ENCODE measurements around the gene SMYD3. TPM values are rescaled to one million over a fixed set of nuclear protein-coding genes. Genes with fewer than 3 reads are reported as not detected.

Gene SMYD3
- polyA plus RNA-seq, 1 donor from 2014 or later: 48.6 TPM

- Histone ChIP-seq H3K9ac (ENCODE audit: low read length) (no peak overlapping the region), H3K36me3 (ENCODE audit: insufficient read depth, low read length) (no peaks in the 10 kb centered on the region)
These were observed 134.5 kb downstream of the SMYD3 start for GRCh38 chr1:246372559-246372958.

GRCh38 chr1:246367041-246367440 is 140.0 kb downstream of the SMYD3 start:
- Histone ChIP-seq H3K9me3 (ENCODE audit: low read length) (no peaks in the 10 kb centered on the region), H3K9me2 (ENCODE audit: insufficient read depth, low read length) (no peaks in the 10 kb centered on the region), H4K20me1 (ENCODE audit: insufficient read depth) (no peaks in the 10 kb centered on the region), H3K9ac (ENCODE audit: low read length) (no peak overlapping the region), H2AFZ (ENCODE audit: low read depth, low read length) (no peak overlapping the region), H3F3A (ENCODE audit: insufficient read depth, low read length, poor library complexity, severe bottlenecking) (no peaks in the 10 kb centered on the region), H3K4me3 (ENCODE audit: low read length) (no peak overlapping the region), H3K4me2 (ENCODE audit: low read length) (no peak overlapping the region), H3K79me2 (replicated peaks; ENCODE audit: insufficient read depth, low read length) (no peaks in the 10 kb centered on the region), H3K27me3 (ENCODE audit: insufficient read depth, low read depth, low read length) (no peaks in the 10 kb centered on the region), H3K36me3 (ENCODE audit: insufficient read depth, low read length) (no peaks in the 10 kb centered on the region), H3K27ac (ENCODE audit: low read length) (no peak overlapping the region)
- TF ChIP-seq TAF1 (IDR thresholded peaks at IDR 0.05; ENCODE audit: low read depth) (no peak), SMC3 (conservative IDR thresholded peaks at IDR 0.05; ENCODE audit: poor library complexity) (no peak), EP300 (conservative IDR thresholded peaks at IDR 0.05; ENCODE audit: poor library complexity, severe bottlenecking) (no peak)

More at GRCh38 chr1:246372559-246372958, 134.5 kb downstream of the SMYD3 start:
- no peaks in the 10 kb centered on the region for H3K9me3 ChIP-seq (ENCODE audit: low read length)
- H3K79me2 ChIP-seq (replicated peaks; ENCODE audit: insufficient read depth, low read length): no peaks in the 10 kb centered on the region
- H3K4me3 ChIP-seq (ENCODE audit: low read length): no peak overlapping the region
- no peaks in the 10 kb centered on the region for H3K27me3 ChIP-seq (ENCODE audit: insufficient read depth, low read depth, low read length)
- H3K9me2 ChIP-seq (ENCODE audit: insufficient read depth, low read length): no peaks in the 10 kb centered on the region
- H4K20me1 ChIP-seq (ENCODE audit: insufficient read depth): no peaks in the 10 kb centered on the region
- no peak for TF ChIP-seq REST (IDR thresholded peaks at IDR 0.05; ENCODE audit: borderline replicate concordance)
- TF ChIP-seq, protein P1, sequence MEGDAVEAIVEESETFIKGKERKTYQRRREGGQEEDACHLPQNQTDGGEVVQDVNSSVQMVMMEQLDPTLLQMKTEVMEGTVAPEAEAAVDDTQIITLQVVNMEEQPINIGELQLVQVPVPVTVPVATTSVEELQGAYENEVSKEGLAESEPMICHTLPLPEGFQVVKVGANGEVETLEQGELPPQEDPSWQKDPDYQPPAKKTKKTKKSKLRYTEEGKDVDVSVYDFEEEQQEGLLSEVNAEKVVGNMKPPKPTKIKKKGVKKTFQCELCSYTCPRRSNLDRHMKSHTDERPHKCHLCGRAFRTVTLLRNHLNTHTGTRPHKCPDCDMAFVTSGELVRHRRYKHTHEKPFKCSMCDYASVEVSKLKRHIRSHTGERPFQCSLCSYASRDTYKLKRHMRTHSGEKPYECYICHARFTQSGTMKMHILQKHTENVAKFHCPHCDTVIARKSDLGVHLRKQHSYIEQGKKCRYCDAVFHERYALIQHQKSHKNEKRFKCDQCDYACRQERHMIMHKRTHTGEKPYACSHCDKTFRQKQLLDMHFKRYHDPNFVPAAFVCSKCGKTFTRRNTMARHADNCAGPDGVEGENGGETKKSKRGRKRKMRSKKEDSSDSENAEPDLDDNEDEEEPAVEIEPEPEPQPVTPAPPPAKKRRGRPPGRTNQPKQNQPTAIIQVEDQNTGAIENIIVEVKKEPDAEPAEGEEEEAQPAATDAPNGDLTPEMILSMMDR (IDR thresholded peaks at IDR 0.05; ENCODE audit: poor library complexity, severe bottlenecking): no peak
- TF ChIP-seq SMC3 (conservative IDR thresholded peaks at IDR 0.05; ENCODE audit: poor library complexity): no peak
- TF ChIP-seq TAF1 (IDR thresholded peaks at IDR 0.05; ENCODE audit: low read depth): no peak
- TF ChIP-seq MXI1 (conservative IDR thresholded peaks at IDR 0.05; ENCODE audit: poor library complexity, severe bottlenecking): no peak
- no peak for TF ChIP-seq EP300 (conservative IDR thresholded peaks at IDR 0.05; ENCODE audit: poor library complexity, severe bottlenecking)
- TF ChIP-seq RAD21 (conservative IDR thresholded peaks at IDR 0.05): no peak
- no peak for TF ChIP-seq POLR2AphosphoS5 (IDR thresholded peaks at IDR 0.05)
- no peak for TF ChIP-seq EZH2 (IDR thresholded peaks at IDR 0.05; ENCODE audit: borderline replicate concordance, insufficient read depth, low read length, poor library complexity, severe bottlenecking)
- no peaks in the 10 kb centered on the region for H3F3A ChIP-seq (ENCODE audit: insufficient read depth, low read length, poor library complexity, severe bottlenecking)
- no peak overlapping the region for H3K27ac ChIP-seq (ENCODE audit: low read length)
- no peak overlapping the region for H3K4me2 ChIP-seq (ENCODE audit: low read length)
- H2AFZ ChIP-seq (ENCODE audit: low read depth, low read length): no peak overlapping the region

Measured in neural cell (in vitro differentiated cells).